Measurements from ENCODE around the gene VASH1.

Gene VASH1

GRCh38 chr14:76784881-76785280 lies 23.6 kb downstream of the VASH1 start:
- DNase-seq (ENCODE audit: low read depth in 2 of 2), result peak in 1 of 2 donors; percentile 30

- no peak for DNase-seq (ENCODE audit: low read depth in 2 of 2)
These were observed 25.3 kb downstream of the VASH1 start for GRCh38 chr14:76786601-76787000.

DNA sequence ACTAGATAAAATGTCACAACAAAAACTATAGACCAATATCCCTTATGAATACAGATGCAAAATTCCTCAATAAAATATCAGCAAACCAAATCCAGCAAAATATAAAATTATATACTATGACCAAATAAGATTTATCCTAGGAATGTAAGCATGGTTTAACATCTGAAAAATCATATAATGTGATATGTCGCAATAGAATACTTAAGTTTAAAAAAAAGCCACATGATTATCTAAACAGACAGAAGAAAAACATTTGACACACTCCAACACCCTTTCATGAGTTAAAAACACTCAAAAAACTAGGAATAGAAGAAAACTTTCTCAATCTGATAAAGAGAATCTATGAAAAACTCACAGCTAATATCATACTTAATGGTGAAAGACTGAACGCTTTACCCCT lies 31.2 kb downstream of the VASH1 start:
- no peak for DNase-seq (ENCODE audit: low read depth in 2 of 2)

DNA sequence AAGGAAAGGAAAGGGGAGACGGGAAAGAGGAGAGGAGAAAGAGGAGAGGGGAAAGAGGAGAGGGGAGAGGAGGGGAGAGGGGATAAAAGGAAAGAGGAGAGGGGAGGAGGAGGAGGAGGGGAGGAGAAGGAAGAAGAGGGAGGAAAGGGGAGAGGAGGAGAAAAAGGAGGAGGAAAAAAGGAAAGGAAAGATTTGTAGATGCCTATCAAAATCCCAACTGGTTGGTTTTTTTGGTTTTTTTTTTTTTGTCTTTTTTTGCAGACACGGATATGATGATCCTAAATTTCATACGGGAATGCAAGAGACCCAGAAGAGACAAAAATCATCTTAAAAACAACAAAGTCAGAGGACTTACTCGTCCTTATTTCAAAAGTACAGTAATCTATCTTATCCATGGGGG lies 32.1 kb downstream of the VASH1 start:
- DNase-seq (ENCODE audit: low read depth in 2 of 2), result no peak

GRCh38 chr14:76793956-76794355 lies 32.7 kb downstream of the VASH1 start:
- DNase-seq (ENCODE audit: low read depth in 2 of 2), result no peak

DNA sequence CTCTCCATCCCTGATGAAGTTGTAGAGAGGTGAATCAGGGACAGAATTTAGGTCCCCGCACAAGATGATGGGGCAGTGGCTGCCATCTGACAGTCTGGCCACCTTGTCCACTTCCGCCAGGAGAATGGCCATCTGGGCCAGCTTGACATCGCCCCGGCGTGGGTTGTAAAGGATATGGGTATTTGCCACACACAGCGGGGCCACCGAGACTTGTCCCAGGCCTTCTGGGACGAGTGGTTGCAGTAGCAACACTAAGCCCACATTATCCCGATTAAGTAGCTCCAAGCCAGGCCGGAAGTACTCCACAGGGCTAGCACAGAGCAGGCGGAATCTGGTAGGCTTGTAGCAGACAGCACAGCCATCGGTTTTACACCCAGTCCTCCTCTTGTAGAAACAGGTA lies 45.2 kb downstream of the VASH1 start:
- DNase-seq (ENCODE audit: low read depth in 2 of 2), result no peak

GRCh38 chr14:76808011-76808410 lies 46.7 kb downstream of the VASH1 start:
- no peak for DNase-seq (ENCODE audit: low read depth in 2 of 2)

- no peak for DNase-seq (ENCODE audit: low read depth in 2 of 2)
These were observed 47.7 kb downstream of the VASH1 start for GRCh38 chr14:76808990-76809389.

- DNase-seq (ENCODE audit: low read depth in 2 of 2), result no peak
These were observed 49.3 kb downstream of the VASH1 start for GRCh38 chr14:76810525-76810924.

- DNase-seq (ENCODE audit: low read depth in 2 of 2), result no peak
These were observed 49.7 kb downstream of the VASH1 start for GRCh38 chr14:76810953-76811400.

- no peak for DNase-seq (ENCODE audit: low read depth in 2 of 2)
These were observed 50.3 kb downstream of the VASH1 start for GRCh38 chr14:76811561-76811960.

DNA sequence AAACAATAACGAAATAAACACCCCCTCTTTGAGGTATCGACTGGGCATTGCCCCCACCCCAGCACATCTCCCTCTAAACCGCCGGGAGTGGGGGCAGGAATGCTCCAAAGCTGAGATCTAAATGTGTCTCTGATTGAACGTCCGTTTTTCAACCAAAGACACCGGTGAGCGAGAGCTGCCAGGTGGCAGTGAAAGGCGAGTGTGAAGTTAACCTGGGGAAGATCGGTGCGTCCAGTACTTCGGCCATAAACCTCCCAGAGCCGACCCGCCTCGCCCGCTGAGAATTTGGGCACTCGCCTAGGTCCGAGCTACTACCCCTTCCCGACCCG lies 50.8 kb downstream of the VASH1 start:
- DNase-seq (ENCODE audit: low read depth in 2 of 2), result no peak

GRCh38 chr14:76812422-76813383 lies 51.4 kb downstream of the VASH1 start, which contains the start of gene ANGEL1:
ANGEL1 (minus strand) TSS chr14:76812882; CDS start chr14:76812827, 55 bp downstream.
- peak; percentile 94 to 97 for DNase-seq (ENCODE audit: low read depth in 2 of 2)

DNA sequence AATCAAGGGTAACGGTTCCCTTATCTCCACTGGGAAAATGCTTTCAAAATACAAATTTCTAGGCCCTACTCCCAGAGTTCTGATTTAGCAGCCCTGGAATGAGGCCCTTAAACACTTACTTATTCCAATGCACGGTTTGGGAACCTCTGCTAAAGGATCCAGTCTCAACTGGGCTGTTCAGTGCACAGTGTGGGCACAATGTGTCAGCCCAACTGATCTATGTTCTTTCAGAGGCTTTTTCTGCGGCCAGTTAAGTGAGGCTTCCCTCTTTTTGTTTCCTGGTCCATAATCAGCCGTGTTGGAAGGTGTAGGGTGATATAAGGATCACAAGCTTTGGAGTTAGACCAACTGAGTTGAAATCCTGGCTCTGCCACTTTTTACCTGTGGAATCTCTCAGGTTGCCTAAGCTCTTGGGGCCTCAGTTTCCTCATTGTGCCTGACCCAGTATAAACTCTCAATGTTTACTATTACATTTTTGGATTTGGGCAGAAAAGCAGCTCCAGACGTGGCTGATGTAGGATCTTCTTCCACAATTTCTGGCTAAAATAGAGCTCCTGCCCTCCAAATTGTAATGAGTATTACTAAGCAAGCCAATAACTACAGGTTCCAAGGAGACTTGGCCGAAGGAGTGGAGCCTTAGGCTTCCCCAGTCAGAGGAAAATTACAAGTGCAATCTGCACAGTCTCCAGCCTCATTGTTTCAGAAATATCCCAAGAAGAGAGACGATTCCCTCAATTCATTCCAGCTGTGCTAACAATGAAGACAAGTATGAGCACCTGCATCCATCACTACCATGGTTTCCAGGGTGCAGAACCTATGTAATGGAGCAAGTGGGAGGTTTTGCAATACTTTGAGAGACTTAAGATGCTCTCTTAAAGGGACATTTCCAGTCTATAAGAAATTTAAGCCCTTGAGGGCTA lies 53.7 kb downstream of the VASH1 start:
- DNase-seq (ENCODE audit: low read depth in 2 of 2), result no peak

- DNase-seq (ENCODE audit: low read depth in 2 of 2), result no peak
These were observed 59.4 kb downstream of the VASH1 start for GRCh38 chr14:76820700-76821099.

DNA sequence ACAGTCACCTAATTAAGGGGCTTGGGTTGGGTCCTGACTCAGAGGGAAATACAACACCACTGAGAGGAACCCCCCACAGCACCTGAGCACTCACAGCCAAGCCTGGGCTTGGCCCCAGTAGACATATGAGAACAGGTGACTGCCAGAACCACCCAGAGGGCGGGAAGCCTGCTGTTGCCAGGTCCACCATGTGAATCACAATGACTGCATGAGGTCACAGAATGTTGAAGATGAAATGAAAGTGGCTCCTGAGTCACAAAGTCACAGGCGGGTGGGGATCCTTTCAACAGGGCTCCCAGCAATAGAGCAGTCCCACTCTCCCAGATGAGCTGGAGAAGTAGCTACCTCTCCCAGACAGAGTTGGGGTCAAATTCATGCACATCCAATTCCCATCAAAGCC lies 64.9 kb downstream of the VASH1 start, which contains the start of gene LRRC74A:
Gene LRRC74A (plus strand): TSS at position 287 of the 400 bp plus-strand sequence. CDS start 290 bp downstream, outside the sequence.
- no peak for DNase-seq (ENCODE audit: low read depth in 2 of 2)

DNA sequence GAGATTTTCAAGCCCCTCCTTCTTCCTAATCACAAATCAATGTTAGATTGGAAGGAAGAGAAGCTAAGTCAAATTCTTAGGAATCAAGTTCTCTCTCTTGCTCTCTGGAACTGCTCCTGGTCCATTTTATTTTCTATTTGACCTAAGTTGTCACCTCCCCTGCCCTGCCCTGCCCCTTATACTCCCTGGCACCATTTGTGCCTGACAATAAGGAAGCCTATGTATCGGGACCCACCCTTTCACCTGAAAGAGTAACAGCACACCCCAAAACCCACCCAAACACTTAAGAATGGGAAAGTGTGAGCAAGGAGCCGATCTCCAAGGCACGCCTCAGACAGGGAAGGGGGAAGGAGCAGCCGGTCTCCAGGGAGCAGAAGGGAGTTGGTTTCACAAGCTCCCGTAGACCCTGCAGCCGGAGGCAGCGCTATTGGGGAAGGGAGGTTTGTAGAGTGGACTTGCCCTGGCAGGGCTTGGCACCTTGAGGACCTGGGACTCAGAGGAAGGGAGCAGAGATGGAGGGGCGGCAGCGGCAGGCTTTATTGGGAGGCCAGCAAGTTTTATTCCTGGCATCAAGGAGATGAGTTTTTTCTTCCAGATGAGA lies 66.5 kb downstream of the VASH1 start:
- no peak for DNase-seq (ENCODE audit: low read depth in 2 of 2)

DNA sequence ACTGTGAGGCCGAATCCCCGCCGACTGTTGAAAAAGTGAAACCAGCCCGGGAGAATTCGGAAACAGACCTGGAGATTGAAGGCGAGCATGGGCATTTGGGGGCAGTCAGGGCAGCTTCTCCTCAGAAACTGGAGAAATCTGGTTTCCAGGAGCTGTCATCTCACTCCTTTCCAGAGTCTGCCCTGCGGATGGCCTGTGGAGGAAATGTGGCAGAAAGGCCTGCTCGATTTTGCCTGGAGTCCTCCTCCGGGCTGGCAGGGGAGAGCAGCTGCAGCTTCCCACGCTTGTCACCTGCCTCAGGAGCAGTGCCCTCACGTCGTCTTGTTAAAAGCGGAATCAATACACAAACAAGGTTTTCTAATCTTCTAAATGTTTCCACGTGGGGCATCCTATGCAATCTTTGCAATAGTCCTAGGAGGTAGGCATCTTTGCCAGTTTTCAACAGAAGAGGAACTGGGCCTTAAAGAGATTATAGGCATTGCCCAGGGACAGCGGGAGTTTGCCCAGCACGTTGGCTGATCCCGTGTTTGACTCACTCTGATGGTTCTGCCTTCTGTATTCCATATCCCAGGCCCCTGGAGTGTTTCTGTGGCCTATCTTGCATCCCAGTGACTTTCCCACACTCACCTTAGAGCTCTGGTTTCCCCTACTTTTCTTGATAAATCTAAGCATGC lies 67.2 kb downstream of the VASH1 start:
- DNase-seq (ENCODE audit: low read depth in 2 of 2), result no peak

DNA sequence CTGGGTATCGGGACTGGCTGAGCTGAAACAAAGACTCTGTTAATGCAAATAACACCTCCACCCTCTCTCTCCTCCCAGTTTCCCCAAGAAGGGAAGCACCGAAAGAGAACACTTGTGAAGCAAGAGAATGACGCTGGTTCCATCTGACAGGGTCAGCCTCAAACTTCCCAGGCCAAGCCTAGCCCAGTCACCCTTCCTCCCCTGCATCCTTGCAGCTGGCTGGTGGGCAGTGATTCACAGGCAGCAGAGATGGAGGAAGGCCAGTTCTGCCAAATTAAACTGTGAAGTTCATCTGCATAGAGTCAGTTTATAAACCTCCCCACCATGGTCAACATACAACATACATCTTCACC lies 67.7 kb downstream of the VASH1 start:
- no peak for DNase-seq (ENCODE audit: low read depth in 2 of 2)

GRCh38 chr14:76829650-76830421 lies 68.6 kb downstream of the VASH1 start:
- no peak for DNase-seq (ENCODE audit: low read depth in 2 of 2)

DNA sequence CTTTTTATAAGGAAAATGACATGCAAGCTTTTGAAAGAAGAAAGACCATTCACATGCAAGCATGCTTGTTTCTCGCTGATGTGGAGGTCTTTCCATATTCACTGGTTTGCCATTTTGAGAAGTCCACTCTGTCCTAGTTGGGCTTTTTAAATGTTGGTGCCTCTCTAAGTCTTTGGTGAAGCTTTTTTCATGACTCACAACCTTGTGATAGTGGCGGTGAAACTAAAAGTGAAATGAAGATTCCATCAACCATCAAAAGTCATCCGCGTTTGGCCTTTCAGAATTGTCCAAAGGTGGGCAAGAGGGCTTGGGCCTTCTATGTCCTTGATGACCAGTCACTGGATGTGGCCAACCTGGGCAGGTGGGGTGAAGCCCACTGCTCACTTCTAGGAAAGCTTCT lies 69.3 kb downstream of the VASH1 start:
- DNase-seq (ENCODE audit: low read depth in 2 of 2), result no peak

Measured in stimulated activated CD8-positive, alpha-beta memory T cell treated with anti-CD3 and anti-CD28 coated beads, Interleukin-7, amount 100 ng/mL, for 4 hours (primary cell).